Muscle of arm (tissue), 12 donors: ENCODE data around the gene YARS1. TPM values are rescaled to one million over a fixed set of nuclear protein-coding genes. Genes with fewer than 3 reads are reported as not detected.
A peak's percentile ranks its signal among the peaks of the same experiment; 100 is the strongest.

Experiments used
- DNase-seq: peaks from one replicate; pipeline ENCODE4 v3.0.0-alpha.2; 2013
- polyA plus RNA-seq, 12 donors: library from polyadenylated mRNA; unstranded; fragments of 120-200 nt; gene quantifications; one replicate each; pipeline ENCODE4 v1.2.1, GENCODE V29; 2013; ENCODE audit not compliant: insufficient read length in 12 of 12

YARS1 gene
- polyA plus RNA-seq, 12 donors = 37.5 to 60.7 (median 45.4) TPM; not detected in 1

GRCh38 chr1:32766328-32766972 lies 50.7 kb downstream of the YARS1 start:
- DNase-seq = no peak

GRCh38 chr1:32765570-32766327 lies 51.4 kb downstream of the YARS1 start:
- DNase-seq = no peak

- DNase-seq = no peak
These were observed 52.2 kb downstream of the YARS1 start for GRCh38 chr1:32764826-32765569.

- DNase-seq = no peak
These were observed 53.9 kb downstream of the YARS1 start for GRCh38 chr1:32763221-32763620.

GRCh38 chr1:32761936-32762335 lies 55.2 kb downstream of the YARS1 start:
- no peak for DNase-seq

GRCh38 chr1:32761253-32761877 lies 55.8 kb downstream of the YARS1 start:
- no peak for DNase-seq

- no peak for DNase-seq
These were observed 57.0 kb downstream of the YARS1 start for GRCh38 chr1:32759997-32760623.

- no peak for DNase-seq
These were observed 57.6 kb downstream of the YARS1 start for GRCh38 chr1:32759521-32759981.

GRCh38 chr1:32758795-32759430 lies 58.2 kb downstream of the YARS1 start:
- no peak for DNase-seq

GRCh38 chr1:32758177-32758794 lies 58.9 kb downstream of the YARS1 start:
- no peak for DNase-seq

GRCh38 chr1:32757213-32757895 lies 59.8 kb downstream of the YARS1 start:
- DNase-seq = no peak

- no peak for DNase-seq
These were observed 61.4 kb downstream of the YARS1 start for GRCh38 chr1:32755810-32756159.

- no peak for DNase-seq
These were observed 61.9 kb downstream of the YARS1 start for GRCh38 chr1:32755098-32755809.

- no peak for DNase-seq
These were observed 62.7 kb downstream of the YARS1 start for GRCh38 chr1:32754317-32755097.

GRCh38 chr1:32753532-32754316 lies 63.4 kb downstream of the YARS1 start:
- peak; percentile 57 for DNase-seq

- DNase-seq = no peak
These were observed 67.4 kb downstream of the YARS1 start for GRCh38 chr1:32749771-32750170.

GRCh38 chr1:32749332-32749731 lies 67.8 kb downstream of the YARS1 start:
- no peak for DNase-seq

GRCh38 chr1:32748926-32749325 lies 68.2 kb downstream of the YARS1 start:
- DNase-seq = no peak
